Right lung (tissue), 5 donors: ENCODE measurements around the gene PRLHR. TPM values are rescaled to one million over a fixed set of nuclear protein-coding genes. Genes with fewer than 3 reads are reported as not detected.

Experiments used
- DNase-seq, 2 donors: peaks; one replicate each; pipeline ENCODE4 v3.0.0-alpha.2; 2013
- polyA plus RNA-seq, 5 donors: library from polyadenylated mRNA; unstranded; fragments of 120-200 nt; gene quantifications; one replicate each; pipeline versions ENCODE4 v1.2.1 to v1.2.3, GENCODE V29; 2013; ENCODE audit warnings: inconsistent platforms in 1 of 5, low replicate concordance in 1 of 5; ENCODE audit not compliant: insufficient read length in 5 of 5, insufficient read depth in 1 of 5

PRLHR gene
- polyA plus RNA-seq, 5 donors, result 0.03 to 0.08 (median 0.05) TPM; not detected in 2

DNA sequence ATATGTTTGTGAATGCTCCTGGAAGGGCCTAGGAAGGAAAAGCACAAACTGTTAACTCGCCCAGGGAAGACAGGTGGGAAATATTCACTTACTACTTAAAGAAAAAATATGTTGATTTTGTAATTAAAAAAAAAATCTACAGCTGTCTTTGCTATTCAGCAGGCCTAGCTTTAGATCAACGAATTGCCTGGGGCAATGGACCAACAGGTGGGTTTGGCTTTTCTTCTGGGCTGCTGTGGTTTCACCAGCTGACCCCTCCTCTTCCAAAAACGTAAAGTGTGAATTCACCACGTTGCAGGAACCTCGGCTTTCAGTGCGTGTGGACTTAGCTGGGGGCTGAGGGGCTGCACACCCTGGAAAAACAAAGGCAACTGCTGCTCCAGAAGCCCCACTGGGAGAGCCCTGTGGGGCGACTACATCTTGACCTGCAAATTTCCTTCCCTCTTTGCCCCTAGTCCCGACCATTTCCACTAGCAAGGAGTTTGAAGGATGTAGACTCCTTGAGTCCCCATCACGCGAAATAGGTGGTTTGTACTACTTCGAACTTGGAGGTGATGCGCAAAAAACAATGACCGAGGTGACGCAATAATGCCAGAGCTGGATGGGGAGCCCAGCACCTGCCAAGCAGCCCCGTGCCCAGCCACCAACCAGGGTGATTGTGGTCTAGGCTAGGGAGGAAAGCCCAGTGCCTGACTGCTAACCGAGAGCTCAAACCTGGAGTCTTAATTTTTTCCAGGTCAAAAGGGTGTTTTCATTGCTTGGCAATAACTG lies 7.4 kb downstream of the PRLHR start:
- DNase-seq, result no peak

GRCh38 chr10:118586911-118587310 lies 8.5 kb downstream of the PRLHR start:
- no peak for DNase-seq

GRCh38 chr10:118585794-118586193 lies 9.7 kb downstream of the PRLHR start:
- DNase-seq, result no peak

- DNase-seq, result no peak
Measured at GRCh38 chr10:118585234-118585633, 10.2 kb downstream of the PRLHR start.

DNA sequence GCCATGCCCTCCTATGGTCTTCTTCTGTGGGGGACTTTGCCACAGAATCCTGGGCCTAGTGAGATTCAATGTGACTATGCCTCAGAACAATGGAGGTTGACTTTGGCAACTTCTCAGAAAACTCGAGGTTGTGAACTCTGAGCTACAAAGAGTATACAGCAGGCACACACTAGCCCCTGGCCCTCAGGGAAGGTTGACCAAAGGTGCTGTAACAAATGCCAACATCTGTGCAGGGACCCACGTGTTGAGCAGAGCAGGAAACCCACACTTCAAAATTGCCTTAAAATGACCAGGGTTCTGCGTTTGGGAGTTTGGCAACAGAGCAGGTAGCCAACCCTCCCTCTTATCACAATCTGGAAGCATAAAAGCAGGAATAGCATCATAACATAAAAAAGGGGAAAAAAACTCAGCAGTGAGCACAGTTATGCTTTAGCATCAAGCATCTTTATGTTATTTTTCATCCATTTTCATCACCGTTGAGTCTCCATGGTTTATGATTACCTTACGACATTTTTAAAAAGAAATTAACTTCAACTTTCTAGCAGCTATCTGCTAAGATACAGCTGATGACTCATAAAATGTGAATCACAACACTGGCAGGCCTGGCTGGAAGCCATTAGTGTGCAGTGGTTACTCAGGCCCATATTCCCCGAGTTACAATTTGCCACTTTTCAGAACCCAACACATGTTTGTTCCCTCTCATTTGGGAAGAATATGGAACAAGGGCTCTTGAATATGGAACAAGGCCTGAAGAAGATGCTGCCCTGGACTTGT lies 11.1 kb downstream of the PRLHR start:
- DNase-seq, result no peak

GRCh38 chr10:118583611-118584010 lies 11.8 kb downstream of the PRLHR start:
- DNase-seq, result no peak

- no peak for DNase-seq
Measured at GRCh38 chr10:118582511-118582910, 12.9 kb downstream of the PRLHR start.

GRCh38 chr10:118581340-118581739 lies 14.1 kb downstream of the PRLHR start:
- no peak for DNase-seq

DNA sequence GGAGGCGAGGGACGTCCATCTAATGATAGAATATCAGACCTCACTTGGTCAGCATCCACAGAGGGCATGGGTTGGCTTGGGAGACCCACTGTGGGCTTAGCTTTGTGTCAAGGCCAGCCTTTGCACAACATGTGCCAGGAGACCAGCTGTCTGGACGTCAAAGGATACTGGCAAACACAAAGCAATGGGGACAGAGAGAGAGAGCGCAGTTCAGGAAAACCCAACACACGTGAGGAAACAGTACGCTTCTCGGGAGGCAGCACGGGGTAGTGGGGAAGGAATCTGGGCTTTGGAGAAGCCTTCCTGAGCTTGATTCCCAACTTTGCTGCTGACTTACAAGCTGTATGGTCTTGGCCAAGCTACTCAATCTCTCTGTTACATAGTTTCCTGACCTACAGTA lies 14.7 kb downstream of the PRLHR start:
- no peak for DNase-seq

- DNase-seq, result no peak
Measured at GRCh38 chr10:118573512-118573911, 21.9 kb downstream of the PRLHR start.

DNA sequence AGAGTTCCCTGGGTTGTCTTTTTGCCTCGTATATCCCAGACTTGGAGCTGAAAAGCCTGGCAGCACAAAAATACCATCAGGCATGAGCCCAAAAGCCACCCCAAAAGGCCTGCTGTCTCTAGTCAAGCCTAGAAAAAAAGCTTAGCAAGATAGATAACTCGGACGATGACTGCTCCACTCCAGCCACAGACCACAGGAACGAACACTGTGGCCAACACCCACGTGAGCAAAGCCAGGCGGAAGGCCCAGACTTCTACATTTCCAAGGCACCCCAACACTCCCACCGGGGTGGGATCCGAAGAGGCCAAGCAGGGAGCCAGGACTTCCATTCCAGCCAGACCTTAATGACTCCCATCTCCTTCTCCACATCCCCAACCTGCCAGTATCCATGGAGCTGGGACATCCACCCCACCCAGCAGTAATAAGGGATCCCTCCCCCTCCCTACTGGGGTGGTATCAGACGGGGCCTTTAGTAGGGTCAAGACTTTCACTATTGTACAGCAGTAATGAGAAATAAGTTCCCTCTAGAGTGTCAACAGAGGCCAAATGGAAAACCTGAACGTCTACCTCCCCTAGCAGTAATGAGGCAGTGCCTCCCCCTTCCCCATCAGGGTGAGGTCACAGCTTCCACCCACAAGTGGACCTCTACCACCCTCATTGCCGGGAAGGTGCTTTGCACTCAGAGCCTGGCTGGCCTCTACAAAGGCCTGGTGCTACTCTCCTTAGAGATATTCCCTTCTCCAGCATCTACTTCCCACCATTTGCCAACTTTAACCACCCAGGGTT lies 23.0 kb downstream of the PRLHR start:
- no peak for DNase-seq

DNA sequence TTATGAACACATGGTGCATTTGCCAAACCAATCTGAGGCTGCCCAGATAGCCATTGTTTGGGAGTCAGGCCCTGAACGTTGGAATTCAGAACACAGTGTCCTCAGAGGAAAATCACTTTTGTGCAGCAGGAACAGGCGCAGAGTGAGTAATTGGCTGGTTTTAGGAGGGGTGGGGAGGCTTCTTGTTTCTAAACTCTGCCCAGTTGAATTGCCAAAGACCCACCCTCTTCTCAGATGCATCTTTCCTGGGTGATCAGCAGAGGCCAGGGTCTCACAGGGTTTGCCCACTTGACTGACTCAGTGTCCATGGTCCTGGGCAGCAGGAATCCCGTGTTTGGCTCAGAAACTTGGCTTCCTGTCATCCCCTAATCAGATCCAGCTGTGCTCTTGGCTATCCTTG lies 24.3 kb downstream of the PRLHR start:
- no peak for DNase-seq

GRCh38 chr10:118570591-118570990 lies 24.9 kb downstream of the PRLHR start:
- DNase-seq, result no peak

DNA sequence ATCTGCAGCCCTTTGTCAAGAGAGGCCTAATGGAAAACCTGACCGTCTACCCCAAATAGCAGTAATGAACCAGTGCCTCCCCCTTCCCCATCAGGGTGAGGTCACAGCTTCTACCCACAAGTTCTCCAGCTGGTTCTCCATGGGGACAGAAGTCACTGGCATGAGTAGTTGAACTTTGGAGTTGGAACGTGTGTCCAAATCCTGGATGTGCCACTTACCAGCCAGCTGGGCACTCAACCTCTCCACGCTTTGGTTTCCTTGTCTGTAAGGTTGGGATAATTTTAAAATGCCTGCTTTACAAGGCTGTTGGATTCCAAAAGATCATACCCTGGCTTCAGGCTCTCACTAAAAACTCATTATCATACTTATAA lies 25.6 kb downstream of the PRLHR start:
- DNase-seq, result no peak

GRCh38 chr10:118569241-118569881 lies 26.1 kb downstream of the PRLHR start:
- no peak for DNase-seq

- peak; percentile 48 to 62 for DNase-seq
Measured at GRCh38 chr10:118568327-118568848, 27.1 kb downstream of the PRLHR start.

GRCh38 chr10:118567701-118568248 lies 27.7 kb downstream of the PRLHR start:
- DNase-seq, result no peak

DNA sequence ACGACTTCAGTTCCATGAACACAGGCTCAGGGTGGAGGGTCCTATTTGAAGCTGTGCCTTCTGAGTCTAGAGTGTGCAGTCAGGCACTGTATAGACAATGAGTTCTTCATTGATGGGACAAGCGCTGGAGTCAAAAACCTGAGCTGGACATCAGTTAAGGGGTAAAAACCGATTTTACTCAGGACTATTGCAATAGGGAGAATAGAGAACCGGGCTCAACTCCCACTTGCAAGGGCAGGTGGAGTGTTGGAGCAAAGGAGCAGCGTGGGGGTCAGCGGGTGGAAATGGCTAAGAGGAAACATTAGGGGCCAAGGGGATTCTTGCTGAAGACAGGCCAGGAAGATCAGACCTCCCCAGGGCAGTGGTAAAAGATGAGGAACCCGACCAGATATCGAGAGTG lies 28.5 kb downstream of the PRLHR start:
- no peak for DNase-seq

GRCh38 chr10:118565301-118566075 lies 30.0 kb downstream of the PRLHR start:
- no peak for DNase-seq

- peak; percentile 9 to 20 for DNase-seq
Measured at GRCh38 chr10:118564652-118565051, 30.8 kb downstream of the PRLHR start.

GRCh38 chr10:118564114-118564513 lies 31.3 kb downstream of the PRLHR start:
- DNase-seq, result no peak
